Activated T-cell treated with anti-CD3 and anti-CD28 coated beads, Interleukin-2, amount 50 U/mL, for 72 hours (primary cell): ENCODE results near the gene TNFSF18. TPM values are rescaled to one million over a fixed set of nuclear protein-coding genes. Genes with fewer than 3 reads are reported as not detected.

Experiments
- ATAC-seq, 2 donors: fragments of 150-1000 bp; cut with Tn5 transposase; replicated peaks in 1 of 2; 2 replicates each; pipeline ENCODE4 v1.10.0; 2021; ENCODE audit warnings: moderate library complexity in 2 of 2, mild to moderate bottlenecking in 1 of 2
- DNase-seq, 2 donors: peaks; one replicate each; pipeline ENCODE4 v3.0.0; 2021 to 2022; ENCODE audit warnings: mixed read lengths in 1 of 2
- H3K27ac Mint-ChIP-seq: one replicate; pipeline ENCODE4 v1.8.0; 2022; ENCODE audit warnings: mild to moderate bottlenecking, moderate library complexity, mixed read lengths
- H3K27me3 Mint-ChIP-seq: one replicate; pipeline ENCODE4 v1.8.0; 2022; ENCODE audit warnings: low read depth, mixed read lengths
- H3K36me3 Mint-ChIP-seq, 2 donors: one replicate each; pipeline ENCODE4 v1.8.0; 2022; ENCODE audit warnings: mixed read lengths in 2 of 2, mild to moderate bottlenecking in 1 of 2; ENCODE audit not compliant: insufficient read depth in 2 of 2
- H3K4me1 Mint-ChIP-seq: one replicate; pipeline ENCODE4 v1.8.0; 2022; ENCODE audit warnings: low read depth, mixed read lengths
- H3K4me3 Mint-ChIP-seq, 2 donors: one replicate each; pipeline ENCODE4 v1.8.0; 2022; ENCODE audit warnings: mild to moderate bottlenecking in 2 of 2, mixed read lengths in 2 of 2, moderate library complexity in 2 of 2
- H3K9me3 Mint-ChIP-seq, 2 donors: one replicate each; pipeline ENCODE4 v1.8.0; 2022; ENCODE audit warnings: mixed read lengths in 2 of 2
- total RNA-seq, 2 donors: library from RNA; stranded (reverse); gene quantifications; one replicate each; pipeline ENCODE4 v1.2.3, GENCODE V29; 2022

The TNFSF18 gene
- total RNA-seq, 2 donors from 2014 or later = not detected

DNA sequence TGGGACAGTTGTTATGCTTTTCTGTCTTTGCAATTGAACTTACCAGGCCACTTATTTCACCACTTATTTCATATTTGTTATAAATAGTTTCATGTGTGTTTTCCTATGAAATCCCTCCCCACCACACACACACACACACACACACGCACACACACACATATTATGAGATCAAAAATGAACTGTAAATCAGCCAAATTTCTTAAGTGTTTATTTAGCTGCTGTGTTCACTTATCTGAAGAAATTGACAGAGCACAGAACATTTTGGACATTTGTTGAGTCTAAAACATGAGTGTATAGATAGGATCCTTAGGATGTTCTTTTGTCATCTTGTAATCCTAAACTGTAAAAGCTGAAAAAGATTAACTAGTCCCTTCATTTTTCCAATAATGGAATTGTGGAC is 7.8 kb upstream of the TNFSF18 start:
- Mint-ChIP-seq H3K36me3 (no peaks in the 10 kb centered on the region), H3K9me3 (peaks cover 0 to 2% of the 10 kb centered on the region in 2 donors), H3K27me3 (peaks cover 2% of the 10 kb centered on the region), H3K4me1 (no peaks in the 10 kb centered on the region), H3K4me3 (no peak overlapping the region), H3K27ac (no peak overlapping the region)
- no peak for DNase-seq
- ATAC-seq = no peak

DNA sequence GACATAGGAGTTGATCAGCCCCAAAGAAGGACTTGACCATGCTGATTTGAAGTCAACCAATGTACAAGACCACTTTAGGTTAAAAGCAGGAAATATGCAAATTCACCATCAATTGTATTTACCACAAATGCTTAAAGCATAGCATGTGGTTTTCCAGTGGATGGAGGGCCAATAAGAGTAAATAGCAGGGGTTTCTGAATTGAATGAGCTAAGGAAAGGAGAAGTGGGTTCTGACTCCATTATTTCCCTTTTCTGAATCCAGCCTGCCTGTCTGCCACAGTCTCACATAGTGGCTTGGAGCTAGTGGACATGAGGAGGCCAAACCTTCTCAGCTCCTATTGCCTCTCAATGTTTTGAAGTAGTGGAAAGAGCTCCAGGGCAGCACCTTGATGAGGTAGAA is 7.2 kb upstream of the TNFSF18 start:
- Mint-ChIP-seq H3K27me3 (no peaks in the 10 kb centered on the region), H3K4me3 (no peak overlapping the region), H3K27ac (no peak overlapping the region), H3K9me3 (peaks cover 0 to 2% of the 10 kb centered on the region in 2 donors), H3K36me3 (no peaks in the 10 kb centered on the region), H3K4me1 (no peaks in the 10 kb centered on the region)
- DNase-seq = no peak
- ATAC-seq = no peak

DNA sequence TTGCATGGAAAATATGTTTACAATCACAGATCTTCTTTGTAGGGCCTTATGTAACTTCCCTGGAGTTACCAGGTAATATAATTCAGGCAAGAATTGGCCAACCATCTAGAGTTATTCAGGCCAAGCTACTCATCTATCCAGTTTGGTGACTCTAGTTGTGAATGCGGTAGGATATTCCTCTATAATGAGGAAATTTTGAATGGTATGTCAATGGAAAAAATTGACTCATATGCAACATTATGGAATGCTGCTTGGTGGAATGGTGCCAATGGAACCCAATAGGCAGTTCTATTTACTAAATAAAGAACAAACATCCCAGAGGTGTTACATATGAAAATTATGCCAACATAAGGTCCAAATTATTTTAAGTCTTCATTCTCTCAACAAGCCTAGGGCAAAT is 5.6 kb upstream of the TNFSF18 start:
- H3K4me1 Mint-ChIP-seq = no peaks in the 10 kb centered on the region
- H3K27me3 Mint-ChIP-seq = no peaks in the 10 kb centered on the region
- ATAC-seq = no peak
- H3K36me3 Mint-ChIP-seq = no peaks in the 10 kb centered on the region
- no peak for DNase-seq
- no peak overlapping the region for H3K4me3 Mint-ChIP-seq
- peaks cover 0 to 2% of the 10 kb centered on the region in 2 donors for H3K9me3 Mint-ChIP-seq
- no peak overlapping the region for H3K27ac Mint-ChIP-seq

DNA sequence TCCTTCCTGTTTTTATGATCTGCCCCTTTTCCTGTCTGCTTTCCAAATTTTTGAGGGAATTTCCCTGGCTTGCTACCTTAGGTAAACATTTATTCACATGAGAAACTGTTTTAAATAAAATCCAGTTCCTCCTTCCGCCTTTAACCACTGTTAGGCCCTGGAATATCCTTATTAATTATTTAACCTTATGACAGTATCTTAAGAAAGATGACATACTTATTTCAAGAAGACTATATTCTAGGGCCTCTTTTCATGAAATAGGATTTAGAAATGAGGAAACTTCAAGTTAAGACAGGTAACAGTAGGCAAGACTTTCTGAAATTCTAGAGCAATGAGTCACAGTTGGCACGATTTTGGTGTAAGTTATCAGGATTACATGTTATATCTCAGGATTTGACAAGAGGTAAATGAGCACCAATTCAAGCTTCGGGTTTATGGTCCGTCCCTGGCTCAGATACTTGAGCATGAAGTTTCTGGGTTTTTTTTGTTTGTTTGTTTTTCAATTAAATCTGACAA is 2.0 kb upstream of the TNFSF18 start:
- no peaks in the 10 kb centered on the region for H3K9me3 Mint-ChIP-seq
- H3K4me1 Mint-ChIP-seq = peaks cover 5% of the 10 kb centered on the region
- no peaks in the 10 kb centered on the region for H3K36me3 Mint-ChIP-seq
- no peak overlapping the region for H3K27ac Mint-ChIP-seq
- DNase-seq = no peak
- peaks cover 10% of the 10 kb centered on the region for H3K27me3 Mint-ChIP-seq
- no peak overlapping the region for H3K4me3 Mint-ChIP-seq
- no peak for ATAC-seq

DNA sequence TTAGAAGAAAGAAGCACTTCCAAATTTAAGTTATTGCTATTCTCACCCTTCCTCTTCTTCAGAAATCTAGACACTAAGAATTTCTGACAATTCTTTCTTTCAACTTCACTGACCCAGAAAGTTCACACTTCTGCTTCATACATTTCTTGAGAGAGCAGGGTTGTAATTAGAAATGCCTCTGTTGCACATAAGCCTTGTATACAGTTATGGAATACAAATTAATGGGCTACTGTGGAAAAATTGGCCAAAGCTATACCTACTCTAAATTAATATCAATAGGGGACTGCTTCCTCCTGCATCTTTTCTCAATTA is 1.5 kb downstream of the TNFSF18 start:
- peaks cover 5% of the 10 kb centered on the region for H3K4me1 Mint-ChIP-seq
- H3K4me3 Mint-ChIP-seq = no peak overlapping the region
- no peak overlapping the region for H3K27ac Mint-ChIP-seq
- no peak for ATAC-seq
- no peak for DNase-seq
- H3K36me3 Mint-ChIP-seq = no peaks in the 10 kb centered on the region
- peaks cover 10% of the 10 kb centered on the region for H3K27me3 Mint-ChIP-seq
- no peaks in the 10 kb centered on the region for H3K9me3 Mint-ChIP-seq

DNA sequence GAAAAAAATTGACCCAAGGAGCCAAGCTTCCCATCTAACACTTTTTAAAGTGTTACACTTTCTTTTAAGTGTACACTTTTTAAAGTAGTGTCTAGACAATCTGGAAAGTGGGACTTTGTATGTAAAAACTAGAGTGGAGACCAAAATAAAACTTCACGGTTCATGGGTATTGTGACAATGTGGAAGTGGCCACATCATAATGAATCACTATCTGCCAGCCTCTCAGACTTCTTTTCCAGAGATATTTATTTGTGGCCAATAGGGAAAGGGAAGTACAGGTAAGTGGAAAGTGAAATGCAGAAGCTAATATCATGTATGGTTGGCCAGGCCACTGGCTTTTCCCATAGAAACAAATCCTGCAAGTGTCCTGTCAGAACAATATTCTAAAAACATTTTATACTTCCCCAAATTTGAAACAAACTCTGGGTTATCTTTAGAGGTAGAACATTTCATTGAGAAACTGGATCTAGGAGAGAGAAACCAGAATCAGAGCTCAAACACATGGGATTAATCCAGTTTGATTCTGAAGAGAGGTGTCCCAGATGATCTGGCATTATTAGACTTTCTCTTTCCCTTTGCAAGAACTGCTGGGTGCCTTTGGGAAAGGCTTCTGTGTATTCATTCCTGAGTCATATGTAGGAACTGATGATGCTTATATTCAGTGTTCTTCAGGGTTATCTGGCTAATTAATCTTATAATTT is 2.0 kb downstream of the TNFSF18 start:
- ATAC-seq = no peak
- Mint-ChIP-seq H3K4me3 (no peak overlapping the region), H3K36me3 (no peaks in the 10 kb centered on the region), H3K4me1 (peaks cover 5% of the 10 kb centered on the region), H3K27me3 (peaks cover 10% of the 10 kb centered on the region), H3K9me3 (no peaks in the 10 kb centered on the region), H3K27ac (no peak overlapping the region)
- DNase-seq = no peak

DNA sequence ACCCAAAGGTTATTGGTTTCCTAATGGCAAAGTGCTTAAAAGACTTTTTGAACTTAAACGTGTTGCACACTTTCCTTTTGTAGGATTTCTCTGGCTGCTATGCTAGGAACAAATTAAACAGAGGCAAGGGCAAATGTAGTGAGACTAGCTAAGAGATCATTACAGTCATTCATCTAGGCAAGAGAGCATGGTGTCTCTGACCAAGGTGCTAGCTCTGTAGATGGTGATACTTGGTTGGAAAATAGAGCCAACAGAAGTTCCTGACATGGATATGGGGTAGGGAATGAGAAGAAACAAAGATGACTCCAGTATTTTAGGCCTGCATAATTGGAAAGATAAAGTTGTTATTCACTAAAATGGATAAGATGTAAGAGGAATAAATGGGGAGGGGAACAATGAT is 6.1 kb downstream of the TNFSF18 start:
- Mint-ChIP-seq H3K4me3 (no peak overlapping the region), H3K36me3 (no peaks in the 10 kb centered on the region), H3K27me3 (no peaks in the 10 kb centered on the region), H3K4me1 (no peaks in the 10 kb centered on the region), H3K27ac (no peak overlapping the region), H3K9me3 (no peaks in the 10 kb centered on the region)
- ATAC-seq (no peak), DNase-seq (no peak)

GRCh38 chr1:173043253-173043652 is 7.5 kb downstream of the TNFSF18 start:
- Mint-ChIP-seq H3K27ac (no peak overlapping the region), H3K4me1 (peaks cover 13% of the 10 kb centered on the region)
- no peak for ATAC-seq

DNA sequence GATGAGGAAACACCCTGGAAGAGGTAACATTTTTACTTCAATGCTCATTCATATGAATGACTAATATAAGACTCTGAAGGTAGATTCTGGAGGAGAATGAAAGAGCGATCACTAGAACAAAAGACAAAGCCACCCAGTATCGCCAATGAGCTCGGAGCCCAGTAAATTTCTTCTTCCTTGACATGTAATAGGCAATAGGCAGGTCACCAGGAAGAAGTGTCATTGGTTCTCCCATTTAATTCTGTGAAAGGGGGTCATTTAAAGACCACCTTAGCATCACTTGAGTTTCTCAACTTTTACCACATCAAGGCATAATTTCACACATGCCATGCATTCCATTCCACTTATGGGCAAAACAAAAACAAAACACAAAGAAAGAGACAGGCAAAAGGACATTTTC is 7.9 kb downstream of the TNFSF18 start:
- Mint-ChIP-seq H3K27me3 (no peaks in the 10 kb centered on the region), H3K9me3 (peaks cover 0 to 2% of the 10 kb centered on the region in 2 donors), H3K4me3 (no peak overlapping the region), H3K36me3 (no peaks in the 10 kb centered on the region), H3K4me1 (peaks cover 17% of the 10 kb centered on the region), H3K27ac (no peak overlapping the region)
- ATAC-seq (no peak), DNase-seq (no peak)

More at GRCh38 chr1:173043253-173043652, 7.5 kb downstream of the TNFSF18 start:
- Mint-ChIP-seq H3K4me3 (no peak overlapping the region), H3K36me3 (no peaks in the 10 kb centered on the region), H3K27me3 (no peaks in the 10 kb centered on the region), H3K9me3 (peaks cover 0 to 1% of the 10 kb centered on the region in 2 donors)
- no peak for DNase-seq

DNA sequence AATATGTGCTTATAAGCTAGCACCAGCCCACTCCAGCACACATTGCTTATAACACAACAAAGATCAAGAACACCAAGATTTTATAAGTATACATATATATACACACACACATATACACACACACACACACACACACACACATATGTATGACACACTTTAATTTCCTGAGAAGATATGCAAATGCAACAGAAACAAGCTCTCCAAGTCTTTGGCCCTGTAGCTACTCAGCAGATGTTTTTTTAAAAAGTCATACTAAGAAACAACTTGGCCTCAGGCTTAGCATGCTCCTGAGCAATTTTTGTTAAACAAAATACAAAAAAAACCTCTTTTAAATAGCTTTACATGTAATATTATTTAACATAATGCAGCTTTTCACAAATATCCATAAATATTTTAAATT is 11.1 kb downstream of the TNFSF18 start:
- H3K9me3 Mint-ChIP-seq = peaks cover 2% of the 10 kb centered on the region in 2 donors
- DNase-seq = no peak
- no peak overlapping the region for H3K4me3 Mint-ChIP-seq
- no peak for ATAC-seq
- no peaks in the 10 kb centered on the region for H3K36me3 Mint-ChIP-seq
- H3K4me1 Mint-ChIP-seq = peaks cover 19% of the 10 kb centered on the region
- H3K27ac Mint-ChIP-seq = no peak overlapping the region
- H3K27me3 Mint-ChIP-seq = no peaks in the 10 kb centered on the region

GRCh38 chr1:173038875-173039554 is 11.7 kb downstream of the TNFSF18 start:
- H3K27me3 Mint-ChIP-seq = no peaks in the 10 kb centered on the region
- peaks cover 2% of the 10 kb centered on the region in 2 donors for H3K9me3 Mint-ChIP-seq
- no peak overlapping the region for H3K27ac Mint-ChIP-seq
- DNase-seq = peak; percentile 6 to 11
- no peak overlapping the region for H3K4me3 Mint-ChIP-seq
- H3K36me3 Mint-ChIP-seq = no peaks in the 10 kb centered on the region
- H3K4me1 Mint-ChIP-seq = peaks cover 19% of the 10 kb centered on the region
- peak; percentile 73 to 79 for ATAC-seq

GRCh38 chr1:173024543-173024942 is 26.2 kb downstream of the TNFSF18 start:
- H3K4me1 Mint-ChIP-seq = no peaks in the 10 kb centered on the region
- H3K9me3 Mint-ChIP-seq = peaks cover 0 to 6% of the 10 kb centered on the region in 2 donors
- H3K27ac Mint-ChIP-seq = no peak overlapping the region
- no peak for ATAC-seq
- peaks cover 5% of the 10 kb centered on the region for H3K27me3 Mint-ChIP-seq
- H3K36me3 Mint-ChIP-seq = peaks cover 2 to 5% of the 10 kb centered on the region in 2 donors
- no peak for DNase-seq
- no peak overlapping the region for H3K4me3 Mint-ChIP-seq

DNA sequence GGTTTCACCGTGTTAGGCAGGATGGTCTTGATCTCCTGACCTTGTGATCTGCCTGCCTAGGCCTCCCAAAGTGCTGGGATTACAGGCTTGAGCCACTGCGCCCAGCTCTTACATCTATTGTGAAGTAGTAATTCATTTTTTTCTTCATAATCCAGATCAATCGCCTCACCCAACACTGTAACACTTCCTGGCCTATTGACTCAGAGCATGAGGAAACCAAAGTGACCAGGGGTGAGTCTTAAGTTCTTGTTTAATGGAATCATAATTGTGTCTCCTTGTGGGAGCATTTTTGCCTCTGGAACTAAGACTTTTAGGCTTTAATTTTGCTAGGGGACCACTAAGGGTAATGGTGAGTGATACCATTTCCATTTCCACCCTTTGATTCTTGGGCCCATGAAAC is 27.4 kb downstream of the TNFSF18 start:
- H3K36me3 Mint-ChIP-seq = peaks cover 0 to 5% of the 10 kb centered on the region in 2 donors
- peaks cover 0 to 2% of the 10 kb centered on the region in 2 donors for H3K9me3 Mint-ChIP-seq
- no peak overlapping the region for H3K4me3 Mint-ChIP-seq
- ATAC-seq (no peak), DNase-seq (no peak)
- H3K4me1 Mint-ChIP-seq = no peaks in the 10 kb centered on the region
- peaks cover 5% of the 10 kb centered on the region for H3K27me3 Mint-ChIP-seq
- H3K27ac Mint-ChIP-seq = no peak overlapping the region
